Measurements from ENCODE around the gene FAU. TPM values are rescaled to one million over a fixed set of nuclear protein-coding genes. Genes with fewer than 3 reads are reported as not detected.

FAU gene
- total and polyA plus RNA-seq, 10 of the 15 experiments (the other 5 are each of a cell fraction or from before 2014, with no cell fraction given) = 332 to 1,347 (median 990) TPM

- SMC1A ChIA-PET (ENCODE audit: uncharacterized antibody, unreplicated experiment) = interaction anchor here (0.7 to 2.4 kb wide), 11 partner anchors 9 to 287 kb away, joined by 3 to 13 read pairs (median 6); partner anchors contain the start of genes FAU, MRPL49 and ZNHIT2
Observed at GRCh38 chr11:65135633-65136145, 13.8 kb upstream of the FAU start.

More at GRCh38 chr11:65135633-65136145, 13.8 kb upstream of the FAU start:
- peaks cover 20% of the 10 kb centered on the region for H3K4me1 ChIP-seq (ENCODE audit: control insufficient read depth, insufficient read depth, low read length)
- H3K36me3 ChIP-seq (ENCODE audit: control insufficient read depth in 2 of 2, insufficient read depth in 2 of 2, low read length in 1 of 2) = peaks cover 8 to 10% of the 10 kb centered on the region in 2 experiments; a peak in 3 of 4 replicates
- peak overlapping the region; percentile 96 for H3K9ac ChIP-seq (ENCODE audit: control insufficient read depth, insufficient read depth, low read length)
- BruUV-seq (replicated peaks) = no TSS peak
- intact Hi-C loops (cut with micrococcal nuclease; ENCODE audit: unreplicated experiment) = loop anchor here (10.0 kb wide), 1 partner anchor 119 kb away; no protein-coding TSS in a partner anchor
- peaks cover 44% of the 10 kb centered on the region for H3K79me2 ChIP-seq (ENCODE audit: control insufficient read depth, insufficient read depth, low read length)
- POLR2A ChIA-PET = interaction anchor here (0.6 to 3.1 kb wide), 15 partner anchors 11 to 356 kb away, joined by 3 to 28 read pairs (median 7); partner anchors contain the start of genes CAPN1, FAU, MRPL49 and POLA2
- H3K4me3 ChIP-seq = peak overlapping the region; percentile 99
- RAD21 ChIA-PET (ENCODE audit: unreplicated experiment) = interaction anchor here (0.7 to 3.0 kb wide), 10 partner anchors 11 to 288 kb away, joined by 3 to 25 read pairs (median 5); partner anchors contain the start of genes ARL2, CAPN1, DPF2 and FAU
- DNase-seq (ENCODE audit: low read depth, low spot score) (no peak), FAIRE-seq (no peak), ATAC-seq (no peak)
- WGBS (ENCODE audit: insufficient coverage, insufficient replicate concordance, low lambda C conversion rate, missing lambda C conversion rate) = 48% methylated on average over 11 of the region's 11 CpGs
- in situ Hi-C loops (cut with MboI) = no loop called here
- no peaks in the 10 kb centered on the region for H3K27me3 ChIP-seq (replicated peaks in 1 of 2; ENCODE audit: control insufficient read depth in 2 of 2, insufficient read depth in 2 of 2, low read length in 1 of 2)
- peak overlapping the region; percentile 68 for H3K4me2 ChIP-seq (ENCODE audit: control insufficient read depth, insufficient read depth)
- no peak for TF ChIP-seq NR2C2 (IDR thresholded peaks at IDR 0.05; ENCODE audit: borderline replicate concordance, control insufficient read depth, insufficient read length, low read depth)
- no peak for TF ChIP-seq NFIC (IDR thresholded peaks at IDR 0.05; ENCODE audit: low read depth, low read length)
- TF ChIP-seq ATF7 (IDR thresholded peaks at IDR 0.05; ENCODE audit: low read depth) = no peak
- TF ChIP-seq TAF1 (IDR thresholded peaks at IDR 0.05; ENCODE audit: borderline replicate concordance, low read depth, low read length) = 0 out of 2 replicates have a peak, but pooled peaks have one; percentile 21
- TF ChIP-seq RCOR1 (conservative IDR thresholded peaks at IDR 0.05; ENCODE audit: low read depth, low read length) = no peak
- TF ChIP-seq BCL11A (IDR thresholded peaks at IDR 0.05; ENCODE audit: low read depth, low read length) = no peak
- TF ChIP-seq, protein P1, sequence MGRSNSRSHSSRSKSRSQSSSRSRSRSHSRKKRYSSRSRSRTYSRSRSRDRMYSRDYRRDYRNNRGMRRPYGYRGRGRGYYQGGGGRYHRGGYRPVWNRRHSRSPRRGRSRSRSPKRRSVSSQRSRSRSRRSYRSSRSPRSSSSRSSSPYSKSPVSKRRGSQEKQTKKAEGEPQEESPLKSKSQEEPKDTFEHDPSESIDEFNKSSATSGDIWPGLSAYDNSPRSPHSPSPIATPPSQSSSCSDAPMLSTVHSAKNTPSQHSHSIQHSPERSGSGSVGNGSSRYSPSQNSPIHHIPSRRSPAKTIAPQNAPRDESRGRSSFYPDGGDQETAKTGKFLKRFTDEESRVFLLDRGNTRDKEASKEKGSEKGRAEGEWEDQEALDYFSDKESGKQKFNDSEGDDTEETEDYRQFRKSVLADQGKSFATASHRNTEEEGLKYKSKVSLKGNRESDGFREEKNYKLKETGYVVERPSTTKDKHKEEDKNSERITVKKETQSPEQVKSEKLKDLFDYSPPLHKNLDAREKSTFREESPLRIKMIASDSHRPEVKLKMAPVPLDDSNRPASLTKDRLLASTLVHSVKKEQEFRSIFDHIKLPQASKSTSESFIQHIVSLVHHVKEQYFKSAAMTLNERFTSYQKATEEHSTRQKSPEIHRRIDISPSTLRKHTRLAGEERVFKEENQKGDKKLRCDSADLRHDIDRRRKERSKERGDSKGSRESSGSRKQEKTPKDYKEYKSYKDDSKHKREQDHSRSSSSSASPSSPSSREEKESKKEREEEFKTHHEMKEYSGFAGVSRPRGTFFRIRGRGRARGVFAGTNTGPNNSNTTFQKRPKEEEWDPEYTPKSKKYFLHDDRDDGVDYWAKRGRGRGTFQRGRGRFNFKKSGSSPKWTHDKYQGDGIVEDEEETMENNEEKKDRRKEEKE (IDR thresholded peaks at IDR 0.05) = no peak
- TF ChIP-seq YY1 (IDR thresholded peaks at IDR 0.05; ENCODE audit: low read depth, low read length) = peak; percentile 20; the same call in 1 of the 2 replicates
- TF ChIP-seq TBL1XR1 (IDR thresholded peaks at IDR 0.05; ENCODE audit: low read depth, low read length) = no peak
- no peak for TF ChIP-seq ZNF24 (IDR thresholded peaks at IDR 0.05)
- 0 out of 2 replicates have a peak, but pooled peaks cover 4% of the 10 kb centered on the region for H4K20me1 ChIP-seq (ENCODE audit: control insufficient read depth, insufficient read depth)
- CTCF ChIA-PET = interaction anchor here (0.9 to 6.7 kb wide), 11 partner anchors 10 to 291 kb away, joined by 3 to 40 read pairs (median 6); partner anchors contain the start of genes CAPN1, CDC42BPG, CDC42EP2 and FAU
- no peaks in the 10 kb centered on the region for H3K9me3 ChIP-seq (replicated peaks; ENCODE audit: control insufficient read depth, insufficient read depth, low read length)
- peak overlapping the region; percentile 99 for H3K27ac ChIP-seq (ENCODE audit: control insufficient read depth, insufficient read depth)
- H2AFZ ChIP-seq (ENCODE audit: control insufficient read depth, low read depth, low read length) = peak overlapping the region; percentile 80

Data from GM12878 (cell line).